ENCODE measurements around the gene PERM1. TPM values are rescaled to one million over a fixed set of nuclear protein-coding genes. Genes with fewer than 3 reads are reported as not detected.

The PERM1 gene
- total and polyA plus RNA-seq, 2 of the 13 experiments (the other 11 are each of a cell fraction or from before 2014, with no cell fraction given): 0.04 to 0.29 TPM

GRCh38 chr1:960363-961131, 21.3 kb downstream of the PERM1 start, which contains the start of gene KLHL17 (continued):
- TF ChIP-seq, protein P1, sequence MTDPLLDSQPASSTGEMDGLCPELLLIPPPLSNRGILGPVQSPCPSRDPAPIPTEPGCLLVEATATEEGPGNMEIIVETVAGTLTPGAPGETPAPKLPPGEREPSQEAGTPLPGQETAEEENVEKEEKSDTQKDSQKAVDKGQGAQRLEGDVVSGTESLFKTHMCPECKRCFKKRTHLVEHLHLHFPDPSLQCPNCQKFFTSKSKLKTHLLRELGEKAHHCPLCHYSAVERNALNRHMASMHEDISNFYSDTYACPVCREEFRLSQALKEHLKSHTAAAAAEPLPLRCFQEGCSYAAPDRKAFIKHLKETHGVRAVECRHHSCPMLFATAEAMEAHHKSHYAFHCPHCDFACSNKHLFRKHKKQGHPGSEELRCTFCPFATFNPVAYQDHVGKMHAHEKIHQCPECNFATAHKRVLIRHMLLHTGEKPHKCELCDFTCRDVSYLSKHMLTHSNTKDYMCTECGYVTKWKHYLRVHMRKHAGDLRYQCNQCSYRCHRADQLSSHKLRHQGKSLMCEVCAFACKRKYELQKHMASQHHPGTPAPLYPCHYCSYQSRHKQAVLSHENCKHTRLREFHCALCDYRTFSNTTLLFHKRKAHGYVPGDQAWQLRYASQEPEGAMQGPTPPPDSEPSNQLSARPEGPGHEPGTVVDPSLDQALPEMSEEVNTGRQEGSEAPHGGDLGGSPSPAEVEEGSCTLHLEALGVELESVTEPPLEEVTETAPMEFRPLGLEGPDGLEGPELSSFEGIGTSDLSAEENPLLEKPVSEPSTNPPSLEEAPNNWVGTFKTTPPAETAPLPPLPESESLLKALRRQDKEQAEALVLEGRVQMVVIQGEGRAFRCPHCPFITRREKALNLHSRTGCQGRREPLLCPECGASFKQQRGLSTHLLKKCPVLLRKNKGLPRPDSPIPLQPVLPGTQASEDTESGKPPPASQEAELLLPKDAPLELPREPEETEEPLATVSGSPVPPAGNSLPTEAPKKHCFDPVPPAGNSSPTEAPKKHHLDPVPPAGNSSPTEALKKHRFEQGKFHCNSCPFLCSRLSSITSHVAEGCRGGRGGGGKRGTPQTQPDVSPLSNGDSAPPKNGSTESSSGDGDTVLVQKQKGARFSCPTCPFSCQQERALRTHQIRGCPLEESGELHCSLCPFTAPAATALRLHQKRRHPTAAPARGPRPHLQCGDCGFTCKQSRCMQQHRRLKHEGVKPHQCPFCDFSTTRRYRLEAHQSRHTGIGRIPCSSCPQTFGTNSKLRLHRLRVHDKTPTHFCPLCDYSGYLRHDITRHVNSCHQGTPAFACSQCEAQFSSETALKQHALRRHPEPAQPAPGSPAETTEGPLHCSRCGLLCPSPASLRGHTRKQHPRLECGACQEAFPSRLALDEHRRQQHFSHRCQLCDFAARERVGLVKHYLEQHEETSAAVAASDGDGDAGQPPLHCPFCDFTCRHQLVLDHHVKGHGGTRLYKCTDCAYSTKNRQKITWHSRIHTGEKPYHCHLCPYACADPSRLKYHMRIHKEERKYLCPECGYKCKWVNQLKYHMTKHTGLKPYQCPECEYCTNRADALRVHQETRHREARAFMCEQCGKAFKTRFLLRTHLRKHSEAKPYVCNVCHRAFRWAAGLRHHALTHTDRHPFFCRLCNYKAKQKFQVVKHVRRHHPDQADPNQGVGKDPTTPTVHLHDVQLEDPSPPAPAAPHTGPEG (CRISPR knock-in tag; IDR thresholded peaks at IDR 0.05): peak; percentile 100
- TF ChIP-seq YEATS4 (CRISPR knock-in tag; IDR thresholded peaks at IDR 0.05; ENCODE audit: borderline replicate concordance): 0 out of 2 replicates have a peak, but pooled peaks have one; percentile 14
- TF ChIP-seq DPF2 (CRISPR knock-in tag; IDR thresholded peaks at IDR 0.05; ENCODE audit: borderline replicate concordance, low read depth): no peak
- peak; percentile 44; the same call in 1 of the 2 replicates for TF ChIP-seq MYC (CRISPR knock-in tag; IDR thresholded peaks at IDR 0.05; ENCODE audit: borderline replicate concordance)
- no peak for TF ChIP-seq ZFP62 (CRISPR knock-in tag; IDR thresholded peaks at IDR 0.05)
- TF ChIP-seq KMT2A (CRISPR knock-in tag; IDR thresholded peaks at IDR 0.05): 0 out of 2 replicates have a peak, but pooled peaks have one; percentile 36
- no peak for TF ChIP-seq HIC2 (CRISPR knock-in tag; IDR thresholded peaks at IDR 0.05; ENCODE audit: low read depth)
- TF ChIP-seq ZBTB2 (CRISPR knock-in tag; IDR thresholded peaks at IDR 0.05; ENCODE audit: low read depth): peak; percentile 76; the same call in 1 of the 2 replicates
- 0 out of 2 replicates have a peak, but pooled peaks have one; percentile 32 for TF ChIP-seq ZNF558 (CRISPR knock-in tag; IDR thresholded peaks at IDR 0.05; ENCODE audit: borderline replicate concordance)
- no peak for TF ChIP-seq ZBTB42 (CRISPR knock-in tag; IDR thresholded peaks at IDR 0.05)
- peak; percentile 58 for TF ChIP-seq MAX (IDR thresholded peaks at IDR 0.05)
- TF ChIP-seq TFDP2 (CRISPR knock-in tag; IDR thresholded peaks at IDR 0.05): peak; percentile 68
- no peak for TF ChIP-seq ISL2 (CRISPR knock-in tag; IDR thresholded peaks at IDR 0.05)
- TF ChIP-seq, protein P2, sequence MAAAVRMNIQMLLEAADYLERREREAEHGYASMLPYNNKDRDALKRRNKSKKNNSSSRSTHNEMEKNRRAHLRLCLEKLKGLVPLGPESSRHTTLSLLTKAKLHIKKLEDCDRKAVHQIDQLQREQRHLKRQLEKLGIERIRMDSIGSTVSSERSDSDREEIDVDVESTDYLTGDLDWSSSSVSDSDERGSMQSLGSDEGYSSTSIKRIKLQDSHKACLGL (CRISPR knock-in tag; IDR thresholded peaks at IDR 0.05): 0 out of 2 replicates have a peak, but pooled peaks have one; percentile 32
- 0 out of 2 replicates have a peak, but pooled peaks have one; percentile 25 for TF ChIP-seq HMG20B (CRISPR knock-in tag; conservative IDR thresholded peaks at IDR 0.05)
- no peak for TF ChIP-seq MIER3 (CRISPR knock-in tag; IDR thresholded peaks at IDR 0.05; ENCODE audit: borderline replicate concordance)
- TF ChIP-seq BCL6 (CRISPR knock-in tag; IDR thresholded peaks at IDR 0.05): 0 out of 2 replicates have a peak, but pooled peaks have one; percentile 27
